ENCODE results near the gene RASEF. TPM values are rescaled to one million over a fixed set of nuclear protein-coding genes. Genes with fewer than 3 reads are reported as not detected.

The RASEF gene
- total RNA-seq, 1 donor from 2014 or later = 0.28 TPM

DNA sequence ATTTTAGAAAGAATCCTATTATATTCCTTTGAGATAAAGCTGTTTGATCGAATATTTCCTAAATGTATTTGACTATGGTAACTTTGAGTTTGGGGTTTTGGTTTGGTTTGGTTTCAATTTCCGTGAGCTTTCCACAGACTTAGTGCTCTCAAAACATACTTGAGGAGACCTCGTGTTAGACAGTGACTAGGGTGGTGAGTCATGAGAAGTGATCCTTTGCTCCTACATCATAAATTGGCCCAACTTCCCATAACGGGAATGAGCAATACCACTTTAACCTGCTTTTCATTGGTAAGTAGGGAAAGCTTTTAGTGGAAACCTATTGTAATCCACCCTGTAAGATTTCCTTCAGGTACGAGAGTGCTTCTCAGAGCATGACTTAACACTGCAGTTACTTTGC lies 3.8 kb upstream of the RASEF start:
- Mint-ChIP-seq H3K4me1 (ENCODE audit: unreplicated experiment) (peaks cover 4% of the 10 kb centered on the region), H3K4me3 (ENCODE audit: unreplicated experiment) (no peak overlapping the region), H3K27ac (ENCODE audit: unreplicated experiment) (no peak overlapping the region), H3K36me3 (ENCODE audit: low read depth, unreplicated experiment) (no peaks in the 10 kb centered on the region), H3K9me3 (ENCODE audit: unreplicated experiment) (no peaks in the 10 kb centered on the region), H3K27me3 (ENCODE audit: unreplicated experiment) (peaks cover 9% of the 10 kb centered on the region)
- TF ChIP-seq, protein P1, sequence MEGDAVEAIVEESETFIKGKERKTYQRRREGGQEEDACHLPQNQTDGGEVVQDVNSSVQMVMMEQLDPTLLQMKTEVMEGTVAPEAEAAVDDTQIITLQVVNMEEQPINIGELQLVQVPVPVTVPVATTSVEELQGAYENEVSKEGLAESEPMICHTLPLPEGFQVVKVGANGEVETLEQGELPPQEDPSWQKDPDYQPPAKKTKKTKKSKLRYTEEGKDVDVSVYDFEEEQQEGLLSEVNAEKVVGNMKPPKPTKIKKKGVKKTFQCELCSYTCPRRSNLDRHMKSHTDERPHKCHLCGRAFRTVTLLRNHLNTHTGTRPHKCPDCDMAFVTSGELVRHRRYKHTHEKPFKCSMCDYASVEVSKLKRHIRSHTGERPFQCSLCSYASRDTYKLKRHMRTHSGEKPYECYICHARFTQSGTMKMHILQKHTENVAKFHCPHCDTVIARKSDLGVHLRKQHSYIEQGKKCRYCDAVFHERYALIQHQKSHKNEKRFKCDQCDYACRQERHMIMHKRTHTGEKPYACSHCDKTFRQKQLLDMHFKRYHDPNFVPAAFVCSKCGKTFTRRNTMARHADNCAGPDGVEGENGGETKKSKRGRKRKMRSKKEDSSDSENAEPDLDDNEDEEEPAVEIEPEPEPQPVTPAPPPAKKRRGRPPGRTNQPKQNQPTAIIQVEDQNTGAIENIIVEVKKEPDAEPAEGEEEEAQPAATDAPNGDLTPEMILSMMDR (IDR thresholded peaks at IDR 0.05; ENCODE audit: unreplicated experiment) = no peak
- DNase-seq (ENCODE audit: low spot score) = no peak

DNA sequence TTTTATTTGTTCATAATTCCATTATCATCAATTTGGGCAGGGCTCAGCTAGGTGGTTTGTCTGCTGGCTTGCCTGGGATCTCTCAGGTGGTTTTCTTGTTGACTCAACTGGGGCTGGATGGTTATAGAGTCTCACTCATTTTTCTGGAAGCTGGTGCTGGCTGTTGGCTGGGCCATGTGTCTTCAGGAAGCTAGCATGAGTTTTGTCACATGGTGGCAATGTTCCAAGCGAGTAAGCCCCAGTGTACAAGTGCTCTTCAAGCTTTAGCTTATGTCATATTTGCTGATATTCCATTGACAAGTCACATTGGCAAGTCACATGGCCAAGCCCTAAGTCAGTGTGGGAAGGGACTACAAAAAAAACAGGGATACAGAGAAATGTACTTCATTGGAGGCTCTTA lies 2.3 kb upstream of the RASEF start:
- Mint-ChIP-seq H3K27ac (ENCODE audit: unreplicated experiment) (no peak overlapping the region), H3K4me1 (ENCODE audit: unreplicated experiment) (peaks cover 5% of the 10 kb centered on the region), H3K4me3 (ENCODE audit: unreplicated experiment) (no peak overlapping the region), H3K9me3 (ENCODE audit: unreplicated experiment) (no peaks in the 10 kb centered on the region), H3K27me3 (ENCODE audit: unreplicated experiment) (peaks cover 9% of the 10 kb centered on the region), H3K36me3 (ENCODE audit: low read depth, unreplicated experiment) (no peaks in the 10 kb centered on the region)
- DNase-seq (ENCODE audit: low spot score) = no peak
- TF ChIP-seq, protein P1 (IDR thresholded peaks at IDR 0.05; ENCODE audit: unreplicated experiment) = no peak

DNA sequence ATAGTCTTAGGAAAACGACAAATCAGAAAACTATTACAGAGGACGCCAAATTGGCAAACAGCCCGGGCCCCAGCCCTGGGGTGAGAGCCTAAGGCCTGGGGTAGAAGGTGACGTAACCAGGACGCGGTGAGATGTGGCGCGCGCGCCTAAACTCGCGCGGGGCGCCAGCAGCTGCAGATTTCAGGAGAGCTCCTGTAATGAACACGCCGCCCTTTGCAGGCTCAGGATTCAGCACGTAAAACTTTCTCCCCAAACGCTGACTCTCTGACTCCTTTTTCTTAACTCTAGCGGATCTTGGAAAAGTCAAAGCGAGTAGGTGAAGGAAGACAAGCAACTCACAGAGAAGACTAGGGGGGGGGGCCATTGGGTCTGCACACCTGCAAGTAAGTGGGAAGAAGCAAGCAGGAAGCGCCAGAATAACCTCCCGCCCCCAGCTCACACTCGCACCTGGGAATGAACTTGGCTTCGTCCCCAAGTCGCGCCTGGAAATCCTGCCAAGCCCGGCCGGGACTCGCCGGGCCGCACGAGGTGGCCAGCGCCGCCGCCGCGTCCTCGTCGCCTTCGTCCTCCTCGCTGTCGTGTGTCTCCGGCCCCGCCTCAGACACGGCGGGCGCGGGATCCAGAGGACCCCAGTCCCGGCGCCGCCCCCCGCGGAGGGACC lies 822 bp downstream of the RASEF start:
- peak; percentile 5 for DNase-seq (ENCODE audit: low spot score)
- H3K9me3 Mint-ChIP-seq (ENCODE audit: unreplicated experiment) = no peaks in the 10 kb centered on the region
- H3K36me3 Mint-ChIP-seq (ENCODE audit: low read depth, unreplicated experiment) = no peaks in the 10 kb centered on the region
- TF ChIP-seq, protein P1 (IDR thresholded peaks at IDR 0.05; ENCODE audit: unreplicated experiment) = no peak
- H3K4me1 Mint-ChIP-seq (ENCODE audit: unreplicated experiment) = peaks cover 5% of the 10 kb centered on the region
- peak overlapping the region; percentile 84 for H3K4me3 Mint-ChIP-seq (ENCODE audit: unreplicated experiment)
- no peak overlapping the region for H3K27ac Mint-ChIP-seq (ENCODE audit: unreplicated experiment)
- peaks cover 9% of the 10 kb centered on the region for H3K27me3 Mint-ChIP-seq (ENCODE audit: unreplicated experiment)

DNA sequence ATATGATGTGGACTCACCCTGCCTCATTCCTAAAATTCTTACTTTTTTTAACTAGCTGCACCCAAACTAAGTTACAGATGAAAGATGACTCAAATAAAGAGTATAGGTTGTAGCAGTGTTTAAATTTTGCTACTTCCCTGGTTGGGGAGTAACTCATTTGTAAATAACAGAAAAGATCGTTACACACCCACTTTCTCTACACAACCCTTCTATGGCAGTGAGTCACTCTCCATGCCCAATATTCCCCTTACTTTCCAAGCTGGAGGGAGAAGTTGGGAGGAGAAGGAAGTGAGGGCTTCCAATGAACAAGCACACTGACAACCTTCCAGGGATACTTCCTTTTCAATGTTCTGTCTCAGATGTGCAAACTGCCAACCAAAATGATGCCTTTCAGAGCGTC lies 1.9 kb downstream of the RASEF start:
- Mint-ChIP-seq H3K27me3 (ENCODE audit: unreplicated experiment) (peaks cover 9% of the 10 kb centered on the region), H3K4me1 (ENCODE audit: unreplicated experiment) (peaks cover 5% of the 10 kb centered on the region), H3K4me3 (ENCODE audit: unreplicated experiment) (no peak overlapping the region), H3K9me3 (ENCODE audit: unreplicated experiment) (no peaks in the 10 kb centered on the region), H3K27ac (ENCODE audit: unreplicated experiment) (no peak overlapping the region), H3K36me3 (ENCODE audit: low read depth, unreplicated experiment) (no peaks in the 10 kb centered on the region)
- DNase-seq (ENCODE audit: low spot score) = no peak
- TF ChIP-seq, protein P1 (IDR thresholded peaks at IDR 0.05; ENCODE audit: unreplicated experiment) = no peak

DNA sequence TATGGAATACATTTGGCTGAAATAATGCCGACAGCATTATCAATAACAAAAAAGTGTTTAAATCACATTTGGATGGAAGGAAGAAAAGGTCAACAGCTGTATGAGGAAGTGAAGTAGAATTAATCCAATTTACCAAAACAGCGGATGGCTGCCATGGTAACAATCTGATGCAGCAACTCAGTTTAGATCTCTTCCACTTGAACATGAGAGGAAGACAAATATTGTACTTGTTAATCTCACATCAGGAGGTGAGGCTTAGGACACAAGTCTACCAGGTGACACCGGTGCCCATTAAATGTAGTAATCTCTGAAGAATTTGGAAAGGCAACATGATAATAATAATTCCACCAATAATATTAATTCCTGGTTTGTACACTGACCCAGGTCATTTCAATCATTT lies 2.4 kb downstream of the RASEF start:
- Mint-ChIP-seq H3K27ac (ENCODE audit: unreplicated experiment) (peak overlapping the region; percentile 9), H3K36me3 (ENCODE audit: low read depth, unreplicated experiment) (no peaks in the 10 kb centered on the region), H3K4me1 (ENCODE audit: unreplicated experiment) (peaks cover 5% of the 10 kb centered on the region), H3K27me3 (ENCODE audit: unreplicated experiment) (peaks cover 9% of the 10 kb centered on the region), H3K4me3 (ENCODE audit: unreplicated experiment) (no peak overlapping the region), H3K9me3 (ENCODE audit: unreplicated experiment) (no peaks in the 10 kb centered on the region)
- no peak for DNase-seq (ENCODE audit: low spot score)
- TF ChIP-seq, protein P1 (IDR thresholded peaks at IDR 0.05; ENCODE audit: unreplicated experiment) = no peak
